Trophoblast cell (in vitro differentiated cells and primary cell): ENCODE measurements around the gene MAB21L4.

Experiments used
- DNase-seq, 2 donors: peaks; one replicate each; pipeline ENCODE4 v3.0.0-alpha.2; 2016
- H2AFZ ChIP-seq: 2 replicates; pipeline ENCODE4 v1.6.1; 2013; ENCODE audit warnings: low read length, moderate library complexity, mild to moderate bottlenecking; ENCODE audit not compliant: insufficient read depth, poor library complexity
- H2AK5ac ChIP-seq: 2 replicates; pipeline ENCODE4 v1.6.1; 2013; ENCODE audit warnings: mild to moderate bottlenecking, low read length
- H2BK120ac ChIP-seq: 2 replicates; pipeline ENCODE4 v1.6.1; 2013; ENCODE audit warnings: low read length, mild to moderate bottlenecking, moderate library complexity; ENCODE audit not compliant: insufficient read depth, poor library complexity
- H2BK12ac ChIP-seq: 2 replicates; pipeline ENCODE4 v1.6.1; 2013; ENCODE audit warnings: mild to moderate bottlenecking, low read length, moderate library complexity
- H2BK5ac ChIP-seq: 2 replicates; pipeline ENCODE4 v1.6.1; 2013; ENCODE audit warnings: low read length, low read depth, moderate library complexity, mild to moderate bottlenecking; ENCODE audit not compliant: poor library complexity
- H3K14ac ChIP-seq: 2 replicates; pipeline ENCODE4 v1.6.1; 2013; ENCODE audit warnings: mild to moderate bottlenecking, low read length
- H3K18ac ChIP-seq: 2 replicates; pipeline ENCODE4 v1.6.1; 2013; ENCODE audit warnings: mild to moderate bottlenecking, low read length
- H3K23ac ChIP-seq: 2 replicates; pipeline ENCODE4 v1.6.1; 2013; ENCODE audit warnings: low read length
- H3K27ac ChIP-seq: 2 replicates; pipeline ENCODE4 v1.5.1; 2013; ENCODE audit warnings: low read depth, mild to moderate bottlenecking, inconsistent platforms, low read length, moderate library complexity
- H3K27me3 ChIP-seq: 2 replicates; pipeline ENCODE4 v1.6.1; 2013; ENCODE audit warnings: inconsistent platforms, mild to moderate bottlenecking, low read length, moderate library complexity; ENCODE audit not compliant: insufficient read depth
- H3K36me3 ChIP-seq, 2 experiments: 1 replicate in 1 of 2; 2 replicates in 1 of 2; pipeline ENCODE4 v1.6.1; 2013; ENCODE audit warnings: low read length in 2 of 2, mild to moderate bottlenecking in 2 of 2, moderate library complexity in 1 of 2; ENCODE audit not compliant: insufficient read depth in 2 of 2, control insufficient read depth in 1 of 2
- H3K4ac ChIP-seq: 2 replicates; pipeline ENCODE4 v1.6.1; 2013; ENCODE audit warnings: low read depth, mild to moderate bottlenecking, low read length, moderate library complexity
- H3K4me1 ChIP-seq, 2 experiments: 1 replicate in 1 of 2; 2 replicates in 1 of 2; pipeline ENCODE4 v1.6.1; 2013; ENCODE audit warnings: low read length in 2 of 2, mild to moderate bottlenecking in 2 of 2, moderate library complexity in 1 of 2; ENCODE audit not compliant: insufficient read depth in 2 of 2, control insufficient read depth in 1 of 2
- H3K4me2 ChIP-seq: 2 replicates; pipeline ENCODE4 v1.6.1; 2013; ENCODE audit warnings: inconsistent platforms, mild to moderate bottlenecking, low read length, moderate library complexity
- H3K4me3 ChIP-seq: 2 replicates; pipeline ENCODE4 v1.5.1; 2013; ENCODE audit warnings: mild to moderate bottlenecking, low read depth, low read length, inconsistent platforms
- H3K79me1 ChIP-seq: one replicate; pipeline ENCODE4 v1.6.1; 2013; ENCODE audit warnings: low read length
- H3K79me2 ChIP-seq: 2 replicates; pipeline ENCODE4 v1.6.1; 2013; ENCODE audit warnings: low read length, mild to moderate bottlenecking; ENCODE audit not compliant: control insufficient read depth, insufficient read depth, poor library complexity
- H3K9ac ChIP-seq: 2 replicates; pipeline ENCODE4 v1.6.1; 2013; ENCODE audit warnings: mild to moderate bottlenecking, low read length
- H3K9me3 ChIP-seq: 2 replicates; pipeline ENCODE4 v1.6.1; 2013; ENCODE audit warnings: low read depth, mild to moderate bottlenecking, control low read depth, inconsistent platforms, low read length; ENCODE audit not compliant: insufficient read depth
- H4K12ac ChIP-seq: 2 replicates; pipeline ENCODE4 v1.6.1; 2013; ENCODE audit warnings: low read depth, mild to moderate bottlenecking, low read length, moderate library complexity
- H4K8ac ChIP-seq: 2 replicates; pipeline ENCODE4 v1.6.1; 2013; ENCODE audit warnings: low read depth, mild to moderate bottlenecking, low read length, moderate library complexity
- H4K91ac ChIP-seq: one replicate; pipeline ENCODE4 v1.6.1; 2013; ENCODE audit warnings: low read depth, mild to moderate bottlenecking, low read length, moderate library complexity
- WGBS: extraction: QIAGEN DNeasy Blood & Tissue Kit; methylation state at CpG from one replicate; pipeline ENCODE4 v1.1.7; 2013; ENCODE audit warnings: missing lambda C conversion rate; ENCODE audit not compliant: insufficient read length, insufficient coverage; ENCODE audit errors: extremely low coverage; 5-methylcytosine and 5-hydroxymethylcytosine counted together

MAB21L4 gene

DNA sequence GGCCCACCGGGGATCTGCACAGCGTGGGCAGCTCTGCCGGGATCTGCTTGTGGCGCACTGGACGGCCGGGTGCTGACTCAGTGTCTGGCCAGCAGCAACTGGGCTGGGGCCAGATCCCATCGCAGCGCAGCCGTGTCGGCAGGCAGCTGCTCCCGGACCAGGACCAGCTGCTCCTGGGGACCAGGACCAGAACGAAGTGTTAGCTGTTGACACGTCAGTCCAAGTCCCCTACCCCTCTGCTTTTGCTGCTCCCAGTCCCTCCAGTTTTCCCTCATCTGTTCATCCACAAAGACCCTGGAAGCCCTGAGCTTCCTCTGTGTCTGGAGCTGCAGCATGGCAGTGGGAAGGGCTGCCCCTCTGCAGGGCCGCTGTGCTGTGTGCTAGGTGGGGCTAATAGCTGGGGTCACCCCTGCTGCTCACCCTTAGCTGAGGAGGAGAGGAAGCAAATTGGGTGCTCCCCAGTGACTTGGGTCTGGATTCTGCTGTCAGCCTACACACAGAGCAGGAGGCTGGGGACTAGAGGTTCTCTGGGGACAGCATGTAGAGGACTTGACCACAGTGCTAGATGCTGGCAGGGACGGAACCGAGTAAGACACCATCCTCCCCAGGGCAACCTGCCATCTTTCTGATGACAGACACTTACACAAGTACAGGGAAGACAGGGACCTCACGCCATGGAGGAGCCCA, 59.0 kb downstream of the MAB21L4 start:
- Histone ChIP-seq H3K4me3 (no peak overlapping the region), H3K79me2 (no peaks in the 10 kb centered on the region), H3K18ac (no peak overlapping the region), H2BK12ac (no peak overlapping the region), H3K4me2 (no peak overlapping the region), H3K4me1 (no peaks in the 10 kb centered on the region), H3K36me3 (no peaks in the 10 kb centered on the region), H3K14ac (no peak overlapping the region), H3K27me3 (peaks cover 6% of the 10 kb centered on the region), H2BK120ac (no peak overlapping the region), H4K12ac (no peak overlapping the region), H3K9ac (no peak overlapping the region), H4K8ac (no peak overlapping the region), H3K9me3 (no peaks in the 10 kb centered on the region), H4K91ac (no peak overlapping the region), H2BK5ac (no peak overlapping the region), H3K79me1 (no peaks in the 10 kb centered on the region), H3K4ac (no peak overlapping the region), H2AK5ac (no peak overlapping the region), H2AFZ (no peak overlapping the region), H3K27ac (no peak overlapping the region), H3K23ac (no peak overlapping the region)
- DNase-seq, result no peak
- WGBS, result no CpG with 5 or more reads among the region's 17 CpGs
